Activated naive CD4-positive, alpha-beta T cell (primary cell): ENCODE results near the gene TSPEAR.

Experiments
- DNase-seq, 4 experiments: peaks; one replicate each; lab custom pipeline; 2025; lab: John Stamatoyannopoulos, UW

Gene TSPEAR

GRCh38 chr21:44711327-44712202 is at the start of gene TSPEAR:
TSPEAR (minus strand) TSS chr21:44711572; CDS start chr21:44711514, 58 bp downstream.
- DNase-seq, result no peak

DNA sequence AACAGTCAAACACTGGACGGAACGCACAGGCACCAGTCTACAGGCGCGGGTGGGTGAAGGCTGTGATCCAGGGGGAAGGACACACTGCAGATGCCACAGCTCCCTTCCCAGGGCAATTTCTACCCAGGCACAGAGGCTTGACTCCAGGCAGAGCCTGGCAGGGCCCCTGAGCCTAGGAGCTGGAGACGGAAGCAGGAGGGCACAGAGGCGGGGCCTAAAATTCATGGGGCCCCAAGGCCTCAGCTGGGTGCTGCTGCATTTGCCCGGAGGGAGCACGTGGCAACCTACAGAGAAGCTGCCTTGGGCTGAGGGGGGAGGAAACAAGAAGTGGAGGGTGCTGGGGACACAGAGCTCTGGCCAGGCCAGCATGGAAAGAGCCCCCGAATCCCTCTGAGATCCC is 49.0 kb upstream of the TSPEAR start:
- no peak for DNase-seq

GRCh38 chr21:44759628-44760285 is 48.4 kb upstream of the TSPEAR start:
- DNase-seq, result no peak

DNA sequence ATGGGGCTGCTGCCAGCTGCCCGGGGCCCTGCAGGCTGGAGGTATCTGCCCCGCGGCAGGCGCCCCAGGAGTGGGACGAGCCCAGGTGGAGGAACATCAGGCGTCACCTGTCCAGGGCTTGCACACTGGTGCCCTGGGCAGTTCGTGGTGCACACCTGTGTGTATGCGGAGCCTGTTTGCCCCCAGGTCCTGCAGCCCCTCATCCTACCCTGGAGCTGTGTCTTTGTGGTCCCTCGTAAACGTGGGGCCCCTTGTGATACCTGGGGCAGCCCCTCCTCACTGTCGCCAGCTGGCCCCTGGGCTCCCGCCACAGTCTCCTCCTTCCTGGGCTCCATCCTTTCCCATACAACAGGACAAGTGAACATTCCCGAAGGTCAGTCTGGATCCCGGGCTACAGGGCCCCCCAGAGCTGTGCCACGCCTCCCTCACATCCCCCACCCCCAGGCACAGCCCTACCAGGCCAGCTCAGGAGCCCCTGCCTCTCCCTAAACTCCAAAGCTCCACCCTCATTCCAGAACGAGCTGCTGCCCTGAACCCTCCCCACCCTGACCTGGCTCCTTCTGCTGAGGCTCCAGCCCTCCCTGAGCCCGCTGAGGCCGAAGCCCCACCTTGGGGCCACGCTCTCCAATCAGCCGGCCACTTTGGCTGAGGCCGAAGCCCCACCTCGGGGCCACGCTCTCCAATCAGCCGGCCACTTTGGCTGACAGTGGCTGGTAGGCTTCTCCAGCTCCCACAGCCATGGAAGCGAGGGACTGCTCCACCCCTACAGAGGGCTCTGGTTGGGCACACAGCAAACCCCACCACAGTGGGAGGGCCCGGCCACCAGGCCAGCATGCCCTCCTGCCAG is 47.6 kb upstream of the TSPEAR start:
- DNase-seq, result no peak

GRCh38 chr21:44758141-44758561 is 46.8 kb upstream of the TSPEAR start:
- no peak for DNase-seq

DNA sequence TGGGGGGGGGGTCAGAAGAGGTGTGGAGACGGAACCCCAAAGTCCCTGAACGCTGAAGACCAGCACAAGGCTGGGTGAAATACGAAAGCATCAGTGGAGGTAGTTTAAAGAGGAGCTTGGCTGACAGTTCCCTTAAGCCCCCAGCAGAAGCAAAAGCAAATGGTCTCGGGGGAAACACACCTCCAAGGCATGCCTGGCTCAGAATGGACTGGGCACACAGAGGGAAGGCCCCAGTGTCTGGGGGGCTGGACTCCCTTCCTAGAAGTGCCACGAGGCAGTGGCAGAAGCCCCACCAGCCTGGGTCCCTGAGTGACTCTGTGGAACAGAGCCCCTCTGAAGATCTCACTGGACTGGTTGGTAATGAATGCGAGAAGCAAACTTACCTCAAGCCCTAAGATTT is 46.4 kb upstream of the TSPEAR start:
- no peak for DNase-seq

DNA sequence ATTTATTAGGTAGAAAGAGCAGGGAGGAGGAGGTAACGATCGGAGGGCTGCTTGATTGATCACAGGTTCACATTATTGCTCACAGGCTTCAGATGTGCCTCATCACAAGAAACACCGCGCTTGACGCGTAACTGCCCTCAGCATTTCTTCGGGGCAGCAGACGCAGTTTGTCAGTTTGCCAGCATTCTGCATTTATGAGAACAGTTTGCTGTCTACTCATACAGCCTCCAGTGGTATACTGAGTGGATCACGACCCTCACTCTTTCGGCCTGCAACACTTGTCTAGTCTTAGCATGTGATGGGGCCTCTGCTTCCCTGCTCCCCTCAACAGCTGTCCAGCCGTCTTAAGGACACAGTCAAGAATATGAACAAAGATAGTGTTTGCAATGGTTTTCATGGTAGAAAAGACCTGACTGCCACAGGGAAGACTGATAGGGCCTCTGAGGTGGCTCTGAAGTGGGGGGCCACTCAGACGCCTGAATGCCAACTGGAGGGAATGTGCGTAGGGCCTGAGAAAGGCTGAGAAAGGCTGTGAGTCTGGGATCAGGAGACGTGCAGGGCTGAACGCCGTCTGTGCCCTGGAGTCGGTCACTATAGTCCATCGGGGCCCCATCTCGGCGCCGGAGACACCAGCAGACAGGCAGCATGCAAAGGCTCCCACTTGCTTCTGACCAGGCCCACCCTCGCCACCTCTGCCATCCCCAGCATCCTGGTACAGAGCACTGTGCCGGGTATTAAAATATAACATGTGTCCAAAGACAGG is 45.2 kb upstream of the TSPEAR start:
- no peak for DNase-seq

- DNase-seq, result no peak
Measured at GRCh38 chr21:44755227-44755626, 43.9 kb upstream of the TSPEAR start.

GRCh38 chr21:44753357-44753756 is 42.0 kb upstream of the TSPEAR start:
- DNase-seq, result no peak

GRCh38 chr21:44752671-44753235 is 41.4 kb upstream of the TSPEAR start:
- no peak for DNase-seq

DNA sequence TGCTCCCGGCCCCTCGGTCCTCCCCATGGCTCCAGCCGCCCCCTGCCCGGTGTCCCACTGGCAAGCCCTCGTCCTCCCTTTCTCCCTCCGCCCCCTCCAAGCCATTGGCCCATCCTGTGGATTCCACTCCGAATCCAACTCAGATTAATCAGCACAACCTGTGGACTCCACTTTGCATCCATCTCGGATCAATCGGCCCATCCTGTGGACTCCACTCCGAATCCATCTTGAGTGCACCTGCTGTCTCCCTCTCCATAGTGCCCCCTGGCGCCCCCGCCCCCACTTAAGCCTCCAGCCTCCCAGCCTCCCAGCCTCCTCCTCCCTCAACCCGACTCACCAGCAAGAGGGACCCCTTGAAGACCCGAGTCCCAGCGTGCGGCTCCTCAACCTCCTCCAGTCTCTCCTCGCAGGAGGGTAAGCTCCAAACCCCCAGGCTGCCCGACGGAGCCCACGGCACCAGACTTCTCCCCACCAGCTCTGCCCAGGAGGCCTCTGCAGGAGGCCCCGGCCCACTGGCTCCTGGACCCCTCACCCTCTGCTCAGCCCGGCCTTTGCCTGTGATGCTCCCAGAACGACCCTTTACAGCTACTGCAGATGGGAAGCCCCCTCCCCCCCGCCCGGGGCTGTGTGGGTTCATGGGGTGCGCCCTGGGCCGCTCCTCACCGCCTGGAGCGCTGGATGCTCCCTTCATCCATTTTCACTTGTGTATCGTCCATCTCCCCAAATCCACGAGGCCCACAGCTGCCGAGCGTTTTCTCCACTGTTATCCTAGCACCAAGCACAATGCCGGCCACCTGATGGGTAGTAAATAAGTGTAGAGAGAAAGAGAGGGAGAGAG is 40.6 kb upstream of the TSPEAR start:
- DNase-seq, result no peak

DNA sequence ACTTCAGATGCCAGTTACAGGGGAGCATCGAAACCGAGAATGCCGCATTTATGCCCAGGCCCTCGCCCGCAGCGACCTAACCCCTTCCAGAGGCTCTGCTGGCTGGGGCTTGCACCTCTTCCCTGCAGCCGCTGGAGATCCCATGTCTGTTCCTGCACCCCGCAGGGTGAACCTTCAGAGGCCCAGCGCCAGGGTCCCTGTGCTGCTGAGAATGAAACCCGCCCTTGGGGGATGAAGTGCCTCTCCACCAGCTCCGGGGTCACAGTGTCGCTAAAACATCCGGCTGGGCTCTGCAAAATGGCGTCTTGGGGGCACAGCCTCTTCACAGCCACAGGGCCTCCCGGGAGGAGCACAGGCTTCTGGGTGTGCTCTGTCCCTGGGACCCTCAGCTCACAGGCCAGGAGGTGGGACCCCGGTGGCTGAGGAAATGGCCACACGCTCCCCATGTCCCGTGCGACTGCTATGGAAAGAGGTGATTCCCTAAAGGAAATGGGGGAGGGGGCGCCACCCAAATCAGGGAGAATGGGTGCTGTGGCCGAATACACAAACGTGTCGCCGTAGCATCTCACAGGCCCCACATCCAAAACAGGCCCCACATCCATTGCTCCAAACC is 39.9 kb upstream of the TSPEAR start:
- DNase-seq, result no peak

- no peak for DNase-seq
Measured at GRCh38 chr21:44750675-44751025, 39.3 kb upstream of the TSPEAR start.

DNA sequence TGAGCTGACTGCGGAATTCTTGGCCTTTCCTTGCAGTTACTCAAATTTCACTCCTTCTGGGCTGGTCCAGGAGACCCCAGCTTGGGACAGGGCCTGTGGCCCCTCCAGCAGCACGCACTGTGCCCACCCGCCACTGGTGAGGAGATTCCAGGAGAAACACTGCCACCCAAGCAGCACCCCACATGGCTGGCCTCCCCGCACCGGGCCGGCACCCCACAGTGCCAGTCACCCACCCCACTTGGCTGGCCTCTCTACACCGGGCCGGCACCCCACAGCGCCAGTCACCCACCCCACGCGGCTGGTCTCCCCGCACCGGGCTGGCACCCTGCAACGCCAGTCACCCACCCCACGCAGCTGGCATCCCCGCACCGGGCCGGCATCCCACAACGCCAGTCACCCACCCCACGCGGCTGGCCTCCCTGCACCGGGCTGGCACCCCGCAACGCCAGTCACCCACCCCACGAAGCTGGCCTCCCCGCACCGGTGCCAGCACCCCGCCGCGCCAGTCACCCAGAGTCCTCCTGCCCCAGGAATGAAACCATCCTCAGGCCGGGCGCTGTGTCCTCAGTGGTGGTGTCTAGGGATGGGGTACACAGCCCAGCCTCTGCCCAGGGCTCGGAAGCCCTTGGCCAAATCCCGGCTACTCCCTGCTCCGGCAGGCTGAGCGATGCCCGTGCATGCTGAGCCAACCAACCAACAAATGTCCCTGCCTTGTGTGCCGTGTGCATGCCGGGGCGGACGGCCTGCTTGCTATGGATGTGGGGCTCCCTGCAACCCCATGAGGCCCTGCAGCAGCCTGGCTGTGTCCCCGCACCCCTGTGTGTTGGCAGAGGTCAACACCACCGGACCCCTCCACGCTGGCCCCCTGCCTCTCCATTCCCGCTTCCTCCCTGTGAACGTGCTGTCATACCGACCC is 38.6 kb upstream of the TSPEAR start:
- no peak for DNase-seq

DNA sequence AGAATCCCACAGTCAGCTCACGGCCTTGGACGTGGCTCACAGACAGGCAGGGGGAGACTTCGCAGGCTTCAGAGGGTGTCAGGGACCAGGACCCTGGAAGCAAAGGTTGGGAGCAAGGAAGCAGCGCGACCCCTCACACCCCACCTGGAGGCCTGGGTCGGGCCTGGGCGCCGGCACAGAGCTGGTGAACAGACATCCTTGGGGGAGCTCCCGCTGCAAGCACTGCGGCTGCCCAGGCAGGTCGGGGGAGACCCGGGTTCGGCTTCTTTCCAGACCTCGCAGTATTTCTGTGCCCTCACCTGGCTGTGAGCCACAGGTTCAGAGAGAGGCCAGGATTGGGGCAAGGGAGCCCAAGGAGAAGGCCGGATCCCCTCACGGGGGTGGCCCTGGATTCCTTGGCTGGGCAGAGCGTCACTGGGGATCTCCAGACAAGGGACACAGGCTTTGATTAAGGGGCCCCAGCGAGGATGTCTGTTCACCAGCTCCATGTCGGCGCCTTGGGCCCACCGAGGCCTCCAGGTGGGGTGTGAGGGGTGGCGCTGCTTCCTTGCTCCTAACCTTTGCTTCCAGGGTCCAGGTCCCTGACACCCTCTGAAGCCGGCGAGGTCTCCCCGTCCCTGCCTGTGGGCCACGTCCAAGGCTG is 37.9 kb upstream of the TSPEAR start:
- DNase-seq, result no peak

GRCh38 chr21:44748621-44749020 is 37.2 kb upstream of the TSPEAR start:
- DNase-seq, result no peak

- no peak for DNase-seq
Measured at GRCh38 chr21:44742418-44743153, 31.2 kb upstream of the TSPEAR start.

GRCh38 chr21:44741921-44742320 is 30.5 kb upstream of the TSPEAR start:
- DNase-seq, result no peak
